ENCODE measurements around the gene TMSB4X. TPM values are rescaled to one million over a fixed set of nuclear protein-coding genes. Genes with fewer than 3 reads are reported as not detected.

TMSB4X gene
- total and polyA plus RNA-seq, 2 of the 8 experiments (the other 6 are each of a cell fraction or from before 2014, with no cell fraction given) = 2,063 to 2,112 TPM

- Histone ChIP-seq H3K79me2 (ENCODE audit: control insufficient read depth in 1 of 2, insufficient read depth in 2 of 2, low read length in 2 of 2) (peaks cover 0 to 26% of the 10 kb centered on the region in 2 experiments; a peak in 3 of 4 replicates), H2BK20ac (ENCODE audit: low read length) (no peak overlapping the region), H2BK120ac (replicated peaks; ENCODE audit: low read depth, low read length) (no peak overlapping the region), H3K23me2 (ENCODE audit: low read depth, low read length) (no peaks in the 10 kb centered on the region), H3K14ac (ENCODE audit: insufficient read length) (no peak overlapping the region), H3K79me1 (ENCODE audit: low read depth, low read length) (no peaks in the 10 kb centered on the region), H3K56ac (replicated peaks; ENCODE audit: insufficient read length, low read depth, low read length) (no peak overlapping the region), H4K5ac (ENCODE audit: insufficient read length, low read depth, low read length) (no peak overlapping the region), H3K18ac (ENCODE audit: extremely low read depth, low read length) (peak overlapping the region; percentile 60; the same call in 1 of the 2 replicates), H3K9ac (replicated peaks in 1 of 4; ENCODE audit: extremely low read depth in 1 of 4, low read depth in 3 of 4, low read length in 3 of 4) (peak overlapping the region; percentile 77 to 98 (median 93)), H3K4ac (replicated peaks; ENCODE audit: insufficient read length, low read depth, low read length) (no peak overlapping the region), H3K9me3 (ENCODE audit: insufficient read depth in 2 of 2, low read depth in 1 of 2, low read length in 1 of 2) (no peaks in the 10 kb centered on the region), H3K27ac (ENCODE audit: low read depth, low read length) (peak overlapping the region; percentile 91), H3K23ac (ENCODE audit: insufficient read length) (no peak overlapping the region), H4K91ac (replicated peaks; ENCODE audit: insufficient read length, low read length) (no peak overlapping the region), H4K20me1 (replicated peaks in 1 of 2; ENCODE audit: control insufficient read depth in 1 of 2, insufficient read depth in 2 of 2, low read length in 2 of 2) (no peaks in the 10 kb centered on the region), H3K4me2 (ENCODE audit: insufficient read depth in 1 of 2, low read depth in 2 of 2, low read length in 2 of 2) (peak overlapping the region; percentile 55 to 63; a peak in 3 of 4 replicates), H3K4me3 (ENCODE audit: extremely low read depth in 1 of 4, insufficient read depth in 2 of 4, low read depth in 3 of 4, low read length in 4 of 4) (peak overlapping the region; percentile 82 to 100 (median 88)), H2BK12ac (ENCODE audit: low read depth, low read length) (no peak overlapping the region), H2BK5ac (ENCODE audit: low read depth, low read length) (peak overlapping the region; percentile 52; the same call in 1 of the 2 replicates), H3K36me3 (ENCODE audit: control insufficient read depth in 2 of 4, insufficient read depth in 4 of 4, low read length in 3 of 4) (peaks cover 0 to 27% (median 4%) of the 10 kb centered on the region in 4 experiments; a peak in 3 of 8 replicates), H2AFZ (ENCODE audit: low read length) (no peak overlapping the region), H4K8ac (ENCODE audit: extremely low read depth, insufficient read depth, low read length) (peak overlapping the region; percentile 73; the same call in 1 of the 2 replicates), H2BK15ac (ENCODE audit: low read length) (no peak overlapping the region), H2AK5ac (ENCODE audit: low read depth, low read length) (no peak overlapping the region), H3K27me3 (replicated peaks in 1 of 4; ENCODE audit: control insufficient read depth in 3 of 4, extremely low read depth in 1 of 4, insufficient read depth in 3 of 4, low read length in 3 of 4) (no peaks in the 10 kb centered on the region), H3K4me1 (replicated peaks in 1 of 4; ENCODE audit: control insufficient read depth in 3 of 4, insufficient read depth in 4 of 4, low read length in 3 of 4) (peaks cover 0 to 10% (median 1%) of the 10 kb centered on the region in 4 experiments; a peak in 4 of 7 replicates)
- ChIA-PET POLR2A (ENCODE audit: partially characterized antibody) (interaction anchor here (0.7 to 4.4 kb wide), 29 partner anchors 9 to 520 kb away, joined by 3 to 20 read pairs (median 5); no protein-coding TSS in a partner anchor), CTCF (ENCODE audit: partially characterized antibody) (interaction anchor here (0.6 kb wide), 1 partner anchor 332 kb away, joined by 3 read pairs; no protein-coding TSS in a partner anchor)
- DNase-seq (ENCODE audit: low read depth in 1 of 2, low spot score in 2 of 2) = no peak
- no peak for FAIRE-seq
- 0% methylated on average over 25 of the region's 26 CpGs; no CpG with 5 or more reads in 1 of the 2 experiments for WGBS, 2 experiments (ENCODE audit: extremely low coverage in 1 of 2, insufficient coverage in 1 of 2, insufficient read length in 1 of 2, insufficient replicate concordance in 2 of 2, low coverage in 1 of 2, low lambda C conversion rate in 2 of 2, missing lambda C conversion rate in 1 of 2)
- TF ChIP-seq NANOG (IDR thresholded peaks at IDR 0.05; ENCODE audit: insufficient read depth, low read depth, low read length, poor library complexity, severe bottlenecking) = no peak
- TF ChIP-seq TCF12 (IDR thresholded peaks at IDR 0.05; ENCODE audit: low read depth, low read length) = no peak
- TF ChIP-seq KDM4A (IDR thresholded peaks at IDR 0.05; ENCODE audit: low read depth, low read length, severe bottlenecking) = no peak
- TF ChIP-seq PHF8 (conservative IDR thresholded peaks at IDR 0.05; ENCODE audit: low read depth, low read length) = no peak
- no peak for TF ChIP-seq TEAD4 (IDR thresholded peaks at IDR 0.05; ENCODE audit: low read depth, low read length)
- no peak; a peak in 1 of 3 replicates for TF ChIP-seq POLR2A (IDR thresholded peaks at IDR 0.05; ENCODE audit: control extremely low read depth in 1 of 2, low read depth in 2 of 2, low read length in 2 of 2)
- no peak for TF ChIP-seq MAX (IDR thresholded peaks at IDR 0.05)
- no peak for TF ChIP-seq YY1 (IDR thresholded peaks at IDR 0.05; ENCODE audit: low read depth, low read length)
- no peak for TF ChIP-seq RFX5 (IDR thresholded peaks at IDR 0.05; ENCODE audit: borderline replicate concordance, low read depth, low read length)
These were observed 708 bp downstream of the TMSB4X start for GRCh38 chrX:12975670-12975965.

All from H1 (cell line).